ENCODE results near the gene SPTBN1. TPM values are rescaled to one million over a fixed set of nuclear protein-coding genes. Genes with fewer than 3 reads are reported as not detected.

SPTBN1 gene
- total and polyA plus RNA-seq, 9 of the 15 experiments (the other 6 are each of a cell fraction or from before 2014, with no cell fraction given), result 8.9 to 66.8 (median 31.4) TPM

DNA sequence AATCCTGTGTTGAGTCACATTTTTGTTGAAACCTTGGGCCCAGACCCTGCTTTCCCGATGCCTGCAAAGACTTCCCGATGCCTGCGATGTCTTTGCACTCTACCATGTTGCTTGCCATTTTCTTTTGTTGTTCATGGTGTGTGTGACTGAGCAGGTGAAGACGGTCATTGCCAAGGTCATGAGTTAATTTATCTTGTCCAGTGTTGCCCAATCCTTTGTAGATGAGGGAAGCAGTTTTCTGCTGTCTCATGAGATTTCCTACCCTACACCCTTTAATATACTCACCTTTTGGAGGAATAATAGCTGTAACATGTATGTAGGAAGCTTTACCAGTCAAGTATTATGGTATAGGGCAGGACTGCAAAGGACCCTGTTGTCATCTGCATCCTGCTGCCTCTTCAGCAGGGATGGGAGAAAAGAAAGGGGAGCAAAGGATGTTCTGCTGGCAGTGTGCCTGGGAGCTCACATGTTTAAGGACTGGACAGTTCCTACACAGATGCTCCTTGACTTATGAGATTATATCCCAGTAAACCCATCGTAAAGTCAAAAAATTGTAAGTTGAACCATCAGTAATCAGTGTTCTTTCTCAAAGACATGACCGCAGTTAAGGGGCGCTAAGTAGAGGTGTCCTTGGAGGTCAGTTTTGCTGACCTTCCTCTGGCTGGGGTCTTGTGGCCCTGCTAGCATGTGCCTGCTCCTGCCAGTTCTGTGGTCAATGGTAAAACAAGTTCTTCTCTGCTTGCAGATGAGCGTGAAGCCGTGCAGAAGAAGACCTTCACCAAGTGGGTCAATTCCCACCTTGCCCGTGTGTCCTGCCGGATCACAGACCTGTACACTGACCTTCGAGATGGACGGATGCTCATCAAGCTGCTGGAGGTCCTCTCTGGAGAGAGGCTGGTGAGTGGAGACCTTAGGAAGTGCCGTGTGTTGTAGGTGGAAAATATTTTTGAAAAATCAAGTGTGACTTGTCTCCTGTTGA lies 142.5 kb downstream of the SPTBN1 start:
- in situ Hi-C loops (cut with MboI) (no loop called here), intact Hi-C loops (cut with micrococcal nuclease) (no loop called here)
- Histone ChIP-seq H3K79me2 (ENCODE audit: control insufficient read depth, insufficient read depth, low read length) (peaks cover 77% of the 10 kb centered on the region), H4K20me1 (replicated peaks; ENCODE audit: control insufficient read depth, insufficient read depth, low read length) (no peaks in the 10 kb centered on the region), H2AFZ (ENCODE audit: low read depth, low read length) (no peak overlapping the region), H3K27me3 (ENCODE audit: control insufficient read depth in 2 of 2, insufficient read depth in 2 of 2, low read length in 2 of 2) (no peaks in the 10 kb centered on the region), H3K27ac (ENCODE audit: extremely low read depth, low read depth, low read length) (no peak overlapping the region), H3K4me2 (ENCODE audit: insufficient read depth, low read length) (no peak overlapping the region), H3K36me3 (ENCODE audit: control insufficient read depth, insufficient read depth, low read length) (peaks cover 13% of the 10 kb centered on the region; the same call in 1 of the 3 replicates), H3K4me1 (replicated peaks in 1 of 2; ENCODE audit: control insufficient read depth in 2 of 2, insufficient read depth in 2 of 2, low read length in 2 of 2) (peaks cover 39 to 79% of the 10 kb centered on the region in 2 experiments), H3K9ac (ENCODE audit: insufficient read depth in 1 of 2, low read depth in 2 of 2, low read length in 2 of 2) (no peak overlapping the region; a peak in 1 of 4 replicates), H3K9me1 (ENCODE audit: control insufficient read depth, insufficient read depth, low read length) (no peaks in the 10 kb centered on the region), H3K4me3 (no peak overlapping the region), H3K9me3 (replicated peaks; ENCODE audit: control insufficient read depth, insufficient read depth, low read depth, low read length) (no peaks in the 10 kb centered on the region)
- FAIRE-seq, result no peak
- 92% methylated on average over 14 of the region's 14 CpGs for WGBS (ENCODE audit: insufficient coverage, low coverage, missing lambda C conversion rate)
- ChIA-PET POLR2A (interaction anchor here (0.7 to 2.3 kb wide), 4 partner anchors 7 to 64 kb away, joined by 3 to 6 read pairs (median 4); no protein-coding TSS in a partner anchor), CTCF (ENCODE audit: low intra/inter-chr PET ratio) (no interaction called here)
- BruUV-seq (replicated peaks), result no TSS peak
- ATAC-seq, result no peak
- DNase-seq (ENCODE audit: extremely low read depth in 1 of 4, low spot score in 3 of 4), result peak in 1 of 4 experiments; percentile 52
- TF ChIP-seq PRDM10 (IDR thresholded peaks at IDR 0.05; ENCODE audit: partially characterized antibody) (no peak), BMI1 (IDR thresholded peaks at IDR 0.05; ENCODE audit: low read length) (no peak), HNRNPK (IDR thresholded peaks at IDR 0.05; ENCODE audit: low read depth, low read length, poor library complexity, severe bottlenecking) (no peak), KHSRP (IDR thresholded peaks at IDR 0.05) (no peak), SMAD3 (CRISPR knock-in tag; conservative IDR thresholded peaks at IDR 0.05) (no peak), PPARD (CRISPR knock-in tag; IDR thresholded peaks at IDR 0.05) (no peak), ZC3H8 (IDR thresholded peaks at IDR 0.05) (no peak), MAX (CRISPR knock-in tag; IDR thresholded peaks at IDR 0.05) (0 out of 2 replicates have a peak, but pooled peaks have one; percentile 15), LEF1 (IDR thresholded peaks at IDR 0.05) (no peak), OTX1 (CRISPR knock-in tag; IDR thresholded peaks at IDR 0.05) (no peak), NFIC (IDR thresholded peaks at IDR 0.05) (peak; percentile 62)
- TF ChIP-seq, protein P1, sequence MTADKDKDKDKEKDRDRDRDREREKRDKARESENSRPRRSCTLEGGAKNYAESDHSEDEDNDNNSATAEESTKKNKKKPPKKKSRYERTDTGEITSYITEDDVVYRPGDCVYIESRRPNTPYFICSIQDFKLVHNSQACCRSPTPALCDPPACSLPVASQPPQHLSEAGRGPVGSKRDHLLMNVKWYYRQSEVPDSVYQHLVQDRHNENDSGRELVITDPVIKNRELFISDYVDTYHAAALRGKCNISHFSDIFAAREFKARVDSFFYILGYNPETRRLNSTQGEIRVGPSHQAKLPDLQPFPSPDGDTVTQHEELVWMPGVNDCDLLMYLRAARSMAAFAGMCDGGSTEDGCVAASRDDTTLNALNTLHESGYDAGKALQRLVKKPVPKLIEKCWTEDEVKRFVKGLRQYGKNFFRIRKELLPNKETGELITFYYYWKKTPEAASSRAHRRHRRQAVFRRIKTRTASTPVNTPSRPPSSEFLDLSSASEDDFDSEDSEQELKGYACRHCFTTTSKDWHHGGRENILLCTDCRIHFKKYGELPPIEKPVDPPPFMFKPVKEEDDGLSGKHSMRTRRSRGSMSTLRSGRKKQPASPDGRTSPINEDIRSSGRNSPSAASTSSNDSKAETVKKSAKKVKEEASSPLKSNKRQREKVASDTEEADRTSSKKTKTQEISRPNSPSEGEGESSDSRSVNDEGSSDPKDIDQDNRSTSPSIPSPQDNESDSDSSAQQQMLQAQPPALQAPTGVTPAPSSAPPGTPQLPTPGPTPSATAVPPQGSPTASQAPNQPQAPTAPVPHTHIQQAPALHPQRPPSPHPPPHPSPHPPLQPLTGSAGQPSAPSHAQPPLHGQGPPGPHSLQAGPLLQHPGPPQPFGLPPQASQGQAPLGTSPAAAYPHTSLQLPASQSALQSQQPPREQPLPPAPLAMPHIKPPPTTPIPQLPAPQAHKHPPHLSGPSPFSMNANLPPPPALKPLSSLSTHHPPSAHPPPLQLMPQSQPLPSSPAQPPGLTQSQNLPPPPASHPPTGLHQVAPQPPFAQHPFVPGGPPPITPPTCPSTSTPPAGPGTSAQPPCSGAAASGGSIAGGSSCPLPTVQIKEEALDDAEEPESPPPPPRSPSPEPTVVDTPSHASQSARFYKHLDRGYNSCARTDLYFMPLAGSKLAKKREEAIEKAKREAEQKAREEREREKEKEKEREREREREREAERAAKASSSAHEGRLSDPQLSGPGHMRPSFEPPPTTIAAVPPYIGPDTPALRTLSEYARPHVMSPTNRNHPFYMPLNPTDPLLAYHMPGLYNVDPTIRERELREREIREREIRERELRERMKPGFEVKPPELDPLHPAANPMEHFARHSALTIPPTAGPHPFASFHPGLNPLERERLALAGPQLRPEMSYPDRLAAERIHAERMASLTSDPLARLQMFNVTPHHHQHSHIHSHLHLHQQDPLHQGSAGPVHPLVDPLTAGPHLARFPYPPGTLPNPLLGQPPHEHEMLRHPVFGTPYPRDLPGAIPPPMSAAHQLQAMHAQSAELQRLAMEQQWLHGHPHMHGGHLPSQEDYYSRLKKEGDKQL (CRISPR knock-in tag; IDR thresholded peaks at IDR 0.05; ENCODE audit: borderline replicate concordance), result no peak

Data from K562 (cell line).